Endothelial cell of umbilical vein (primary cell): ENCODE measurements around the gene ZNF264.

Experiments used
- POLR2A ChIP-seq: IDR thresholded peaks from 2 replicates; pipeline ENCODE4 v1.6.1; 2012; ENCODE audit warnings: low read depth, mild to moderate bottlenecking, control low read depth, low read length
- TF ChIP-seq, protein P1 (sequence below), 2 donors: IDR thresholded peaks; 1 replicate in 1 of 2; 2 replicates in 1 of 2; pipeline ENCODE4 v1.5.1; 2011; ENCODE audit warnings: low read length in 2 of 2, mild to moderate bottlenecking in 2 of 2, moderate library complexity in 2 of 2, control low read depth in 1 of 2, inconsistent platforms in 1 of 2, low read depth in 1 of 2; ENCODE audit not compliant: insufficient read depth in 1 of 2; ENCODE audit errors: extremely low read depth in 1 of 2
- TF ChIP-seq, protein P2 (sequence below): IDR thresholded peaks from 2 replicates; pipeline ENCODE4 v1.6.1; 2011; ENCODE audit not compliant: insufficient read depth, insufficient read length

DNA sequence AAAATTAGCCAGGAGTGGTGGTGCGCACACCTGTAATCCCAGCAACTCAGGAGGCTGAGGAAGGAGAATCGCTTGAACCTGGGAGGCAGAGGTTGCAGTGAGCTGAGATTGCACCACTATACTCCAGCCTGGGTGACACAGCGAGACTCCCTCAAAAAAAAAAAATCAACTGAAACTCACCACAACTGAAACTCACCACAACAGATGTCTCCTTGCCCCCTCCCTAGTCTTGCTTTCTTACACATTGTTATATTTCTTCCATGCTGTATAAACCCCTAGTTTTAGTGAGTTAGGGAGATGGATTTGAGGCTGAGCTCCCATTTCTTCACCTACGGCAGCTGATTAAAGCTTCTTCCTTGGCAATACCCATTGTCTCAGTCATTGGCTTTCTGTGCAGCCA lies 49.6 kb upstream of the ZNF264 start:
- TF ChIP-seq, protein P1, sequence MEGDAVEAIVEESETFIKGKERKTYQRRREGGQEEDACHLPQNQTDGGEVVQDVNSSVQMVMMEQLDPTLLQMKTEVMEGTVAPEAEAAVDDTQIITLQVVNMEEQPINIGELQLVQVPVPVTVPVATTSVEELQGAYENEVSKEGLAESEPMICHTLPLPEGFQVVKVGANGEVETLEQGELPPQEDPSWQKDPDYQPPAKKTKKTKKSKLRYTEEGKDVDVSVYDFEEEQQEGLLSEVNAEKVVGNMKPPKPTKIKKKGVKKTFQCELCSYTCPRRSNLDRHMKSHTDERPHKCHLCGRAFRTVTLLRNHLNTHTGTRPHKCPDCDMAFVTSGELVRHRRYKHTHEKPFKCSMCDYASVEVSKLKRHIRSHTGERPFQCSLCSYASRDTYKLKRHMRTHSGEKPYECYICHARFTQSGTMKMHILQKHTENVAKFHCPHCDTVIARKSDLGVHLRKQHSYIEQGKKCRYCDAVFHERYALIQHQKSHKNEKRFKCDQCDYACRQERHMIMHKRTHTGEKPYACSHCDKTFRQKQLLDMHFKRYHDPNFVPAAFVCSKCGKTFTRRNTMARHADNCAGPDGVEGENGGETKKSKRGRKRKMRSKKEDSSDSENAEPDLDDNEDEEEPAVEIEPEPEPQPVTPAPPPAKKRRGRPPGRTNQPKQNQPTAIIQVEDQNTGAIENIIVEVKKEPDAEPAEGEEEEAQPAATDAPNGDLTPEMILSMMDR (IDR thresholded peaks at IDR 0.05; ENCODE audit: extremely low read depth in 1 of 2, insufficient read depth in 1 of 2, low read depth in 1 of 2, low read length in 2 of 2) = no peak
- TF ChIP-seq, protein P2, sequence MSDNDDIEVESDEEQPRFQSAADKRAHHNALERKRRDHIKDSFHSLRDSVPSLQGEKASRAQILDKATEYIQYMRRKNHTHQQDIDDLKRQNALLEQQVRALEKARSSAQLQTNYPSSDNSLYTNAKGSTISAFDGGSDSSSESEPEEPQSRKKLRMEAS = no peak
- TF ChIP-seq POLR2A = no peak
